ENCODE results near the gene STX7.

- TF ChIP-seq CTCF (tag by site-specific recombination; IDR thresholded peaks at IDR 0.05): no peak
- no peak for TF ChIP-seq ZNF416 (tag by site-specific recombination; IDR thresholded peaks at IDR 0.05)
- no peak for TF ChIP-seq ZNF623 (tag by site-specific recombination; IDR thresholded peaks at IDR 0.05)
- TF ChIP-seq ZNF221 (tag by site-specific recombination; IDR thresholded peaks at IDR 0.05; ENCODE audit: borderline replicate concordance): no peak
- TF ChIP-seq ZNF174 (tag by site-specific recombination; IDR thresholded peaks at IDR 0.05): no peak
- TF ChIP-seq ZNF776 (tag by site-specific recombination; IDR thresholded peaks at IDR 0.05; ENCODE audit: borderline replicate concordance): no peak
- TF ChIP-seq ZNF274 (IDR thresholded peaks at IDR 0.05; ENCODE audit: low read length): no peak
- TF ChIP-seq ZNF274 (tag by site-specific recombination; IDR thresholded peaks at IDR 0.05; ENCODE audit: borderline replicate concordance): no peak
- no peak for TF ChIP-seq ZNF664 (tag by site-specific recombination; IDR thresholded peaks at IDR 0.05)
- TF ChIP-seq ZNF138 (tag by site-specific recombination; IDR thresholded peaks at IDR 0.05; ENCODE audit: borderline replicate concordance): no peak
- no peak for TF ChIP-seq ZBTB7A (tag by site-specific recombination; IDR thresholded peaks at IDR 0.05; ENCODE audit: low read depth)
- TF ChIP-seq ZNF692 (tag by site-specific recombination; IDR thresholded peaks at IDR 0.05): no peak
- no peak for TF ChIP-seq ZSCAN5A (tag by site-specific recombination; IDR thresholded peaks at IDR 0.05)
- no peak for TF ChIP-seq ZNF214 (tag by site-specific recombination; IDR thresholded peaks at IDR 0.05; ENCODE audit: borderline replicate concordance)
- TF ChIP-seq ZNF140 (tag by site-specific recombination; IDR thresholded peaks at IDR 0.05): no peak
These were observed 31.9 kb upstream of the STX7 start for GRCh38 chr6:132544826-132545225.
